HEK293 (cell line): Measurements from ENCODE around the gene NUCB1.
A peak's percentile ranks its signal among the peaks of the same experiment; 100 is the strongest.

Experiments used
- CTCF ChIA-PET: fragments of 350-600 bp; formaldehyde crosslinking; extraction: SDS; loops from one replicate; lab custom pipeline; 2021; ENCODE audit warnings: antibody characterized with exemption; lab: Yijun Ruan, JAX
- POLR2A ChIA-PET: fragments of 300-600 bp; formaldehyde crosslinking; extraction: SDS; loops from one replicate; lab custom pipeline; 2020; ENCODE audit warnings: antibody characterized with exemption, inconsistent platforms; lab: Yijun Ruan, JAX
- H3K27ac ChIP-seq: fragments of 200-500 bp; sonication (Bioruptor generic); 2 replicates; pipeline ENCODE4 v1.5.1; 2014; ENCODE audit warnings: low read depth, low read length, control low read depth, inconsistent platforms; ENCODE audit errors: extremely low read depth
- H3K36me3 ChIP-seq, 2 experiments: fragments of 200-500 bp in 1 of 2; sonication (Bioruptor generic) in 1 of 2; 1 replicate in 1 of 2; 2 replicates in 1 of 2; pipeline ENCODE4 v1.5.1; 2014 to 2017; ENCODE audit warnings: inconsistent platforms in 2 of 2, low read length in 2 of 2; ENCODE audit not compliant: control insufficient read depth in 2 of 2, insufficient read depth in 1 of 2
- H3K4me1 ChIP-seq: fragments of 200-500 bp; sonication (Bioruptor generic); 2 replicates; pipeline ENCODE4 v1.5.1; 2014; ENCODE audit warnings: mild to moderate bottlenecking, low read length, inconsistent platforms; ENCODE audit not compliant: control insufficient read depth, insufficient read depth
- H3K4me3 ChIP-seq: 2 replicates; pipeline ENCODE4 v1.5.1; 2011; ENCODE audit warnings: low read depth, mild to moderate bottlenecking, control low read depth, low read length, moderate library complexity
- H3K9me3 ChIP-seq: fragments of 200-500 bp; sonication (Bioruptor generic); 2 replicates; pipeline ENCODE4 v1.5.1; 2014; ENCODE audit warnings: low read depth, low read length, inconsistent platforms; ENCODE audit not compliant: control insufficient read depth, insufficient read depth
- BCL11B ChIP-seq: fragments of 450-650 bp; formaldehyde crosslinking; IDR thresholded peaks from 2 replicates; pipeline ENCODE4 v1.5.1; 2016; ENCODE audit warnings: low read depth, missing biosample characterization, missing genetic modification characterization
- GLIS2 ChIP-seq: fragments of 450-650 bp; formaldehyde crosslinking; IDR thresholded peaks from 2 replicates; pipeline ENCODE4 v1.5.1; 2016; ENCODE audit warnings: missing biosample characterization, missing genetic modification characterization
- INSM2 ChIP-seq: fragments of 450-650 bp; formaldehyde crosslinking; IDR thresholded peaks from 2 replicates; pipeline ENCODE4 v1.5.1; 2016; ENCODE audit warnings: missing biosample characterization, missing genetic modification characterization
- PRDM2 ChIP-seq: fragments of 450-650 bp; formaldehyde crosslinking; IDR thresholded peaks from 2 replicates; pipeline ENCODE4 v1.5.1; 2016; ENCODE audit warnings: missing biosample characterization, missing genetic modification characterization, borderline replicate concordance
- ZBTB49 ChIP-seq: fragments of 450-650 bp; formaldehyde crosslinking; IDR thresholded peaks from 2 replicates; pipeline ENCODE4 v1.5.1; 2016; ENCODE audit warnings: missing biosample characterization, missing genetic modification characterization, low read depth
- ZNF10 ChIP-seq: fragments of 450-650 bp; formaldehyde crosslinking; IDR thresholded peaks from 2 replicates; pipeline ENCODE4 v1.5.1; 2017; ENCODE audit warnings: missing biosample characterization, missing genetic modification characterization
- ZNF19 ChIP-seq: fragments of 450-650 bp; formaldehyde crosslinking; IDR thresholded peaks from 2 replicates; pipeline ENCODE4; 2016; ENCODE audit warnings: missing biosample characterization, missing genetic modification characterization, low read depth
- ZNF335 ChIP-seq: fragments of 450-650 bp; formaldehyde crosslinking; conservative IDR thresholded peaks from 2 replicates; pipeline ENCODE4 v1.5.1; 2016; ENCODE audit warnings: missing biosample characterization, missing genetic modification characterization
- ZNF544 ChIP-seq: fragments of 450-650 bp; formaldehyde crosslinking; IDR thresholded peaks from 2 replicates; pipeline ENCODE4 v1.5.0; 2017; ENCODE audit warnings: missing biosample characterization, missing genetic modification characterization
- ZNF558 ChIP-seq: fragments of 450-650 bp; formaldehyde crosslinking; IDR thresholded peaks from 2 replicates; pipeline ENCODE4 v1.5.1; 2016; ENCODE audit warnings: missing biosample characterization, missing genetic modification characterization
- ZNF561 ChIP-seq: fragments of 450-650 bp; IDR thresholded peaks from 2 replicates; pipeline ENCODE4 v1.5.1; 2018; ENCODE audit warnings: missing biosample characterization, missing genetic modification characterization, borderline replicate concordance
- ZNF623 ChIP-seq: fragments of 450-650 bp; formaldehyde crosslinking; IDR thresholded peaks from 2 replicates; pipeline ENCODE4 v1.5.1; 2016; ENCODE audit warnings: missing biosample characterization, missing genetic modification characterization
- TF ChIP-seq, protein P1 (sequence below): fragments of 450-650 bp; formaldehyde crosslinking; IDR thresholded peaks from 2 replicates; pipeline ENCODE4 v1.5.1; 2016; ENCODE audit warnings: missing biosample characterization, missing genetic modification characterization
- TF ChIP-seq, protein P2 (sequence below): fragments of 450-650 bp; formaldehyde crosslinking; IDR thresholded peaks from 2 replicates; pipeline ENCODE4 v1.5.1; 2016; ENCODE audit warnings: missing biosample characterization, missing genetic modification characterization

The NUCB1 gene

DNA sequence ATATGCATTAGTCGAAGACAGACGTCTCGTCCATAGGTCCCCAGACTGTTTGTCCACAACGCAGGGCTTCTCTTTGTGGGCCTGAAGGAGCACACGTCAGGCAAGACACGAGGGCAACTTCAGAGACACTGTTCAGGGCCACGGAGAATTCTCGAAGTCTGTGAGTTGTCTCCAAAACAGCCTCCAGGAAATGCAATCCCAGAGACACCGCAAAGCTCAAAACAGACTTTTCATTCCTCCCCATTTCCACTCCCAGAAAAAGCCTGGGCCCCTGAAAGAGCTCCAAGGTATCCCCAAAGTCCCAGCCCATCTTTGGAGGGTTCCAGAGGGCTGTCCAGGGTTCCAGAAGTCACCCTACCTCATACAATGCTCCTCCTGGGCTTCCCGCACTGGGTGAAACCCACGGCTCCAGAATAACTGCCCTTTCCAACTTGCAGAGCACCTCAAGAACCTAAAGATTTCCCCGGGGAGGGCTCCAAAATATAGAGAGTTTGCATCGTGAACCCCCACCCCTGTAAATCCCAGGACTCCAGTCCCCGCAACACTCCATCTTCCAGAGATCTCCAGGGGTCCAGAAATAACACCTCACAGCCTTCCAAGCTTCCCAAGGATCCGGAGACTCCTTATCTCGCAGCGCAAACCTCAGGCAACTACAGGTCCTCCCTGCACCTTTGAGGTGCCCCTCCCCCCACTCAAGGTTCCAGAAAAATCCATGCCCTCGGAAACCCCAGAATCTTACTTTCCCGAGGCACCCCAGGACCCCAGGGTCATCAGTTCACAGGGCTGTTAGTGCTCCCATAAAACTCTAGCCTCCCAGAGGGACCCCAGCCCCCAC is 64.3 kb downstream of the NUCB1 start (continued):
- TF ChIP-seq ZNF335 (tag by site-specific recombination), result peak; percentile 95
- TF ChIP-seq, protein P1, sequence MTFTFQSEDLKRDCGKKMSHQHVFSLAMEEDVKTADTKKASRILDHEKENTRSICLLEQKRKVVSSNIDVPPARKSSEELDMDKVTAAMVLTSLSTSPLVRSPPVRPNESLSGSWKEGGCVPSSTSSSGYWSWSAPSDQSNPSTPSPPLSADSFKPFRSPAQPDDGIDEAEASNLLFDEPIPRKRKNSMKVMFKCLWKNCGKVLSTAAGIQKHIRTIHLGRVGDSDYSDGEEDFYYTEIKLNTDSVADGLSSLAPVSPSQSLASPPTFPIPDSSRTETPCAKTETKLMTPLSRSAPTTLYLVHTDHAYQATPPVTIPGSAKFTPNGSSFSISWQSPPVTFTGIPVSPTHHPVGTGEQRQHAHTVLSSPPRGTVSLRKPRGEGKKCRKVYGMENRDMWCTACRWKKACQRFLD (tag by site-specific recombination), result no peak
- no peak for TF ChIP-seq PRDM2 (tag by site-specific recombination)
- no peak for TF ChIP-seq BCL11B (tag by site-specific recombination)
- no peak for TF ChIP-seq ZNF623
- no peak for TF ChIP-seq ZNF19 (tag by site-specific recombination)
- TF ChIP-seq, protein P2, sequence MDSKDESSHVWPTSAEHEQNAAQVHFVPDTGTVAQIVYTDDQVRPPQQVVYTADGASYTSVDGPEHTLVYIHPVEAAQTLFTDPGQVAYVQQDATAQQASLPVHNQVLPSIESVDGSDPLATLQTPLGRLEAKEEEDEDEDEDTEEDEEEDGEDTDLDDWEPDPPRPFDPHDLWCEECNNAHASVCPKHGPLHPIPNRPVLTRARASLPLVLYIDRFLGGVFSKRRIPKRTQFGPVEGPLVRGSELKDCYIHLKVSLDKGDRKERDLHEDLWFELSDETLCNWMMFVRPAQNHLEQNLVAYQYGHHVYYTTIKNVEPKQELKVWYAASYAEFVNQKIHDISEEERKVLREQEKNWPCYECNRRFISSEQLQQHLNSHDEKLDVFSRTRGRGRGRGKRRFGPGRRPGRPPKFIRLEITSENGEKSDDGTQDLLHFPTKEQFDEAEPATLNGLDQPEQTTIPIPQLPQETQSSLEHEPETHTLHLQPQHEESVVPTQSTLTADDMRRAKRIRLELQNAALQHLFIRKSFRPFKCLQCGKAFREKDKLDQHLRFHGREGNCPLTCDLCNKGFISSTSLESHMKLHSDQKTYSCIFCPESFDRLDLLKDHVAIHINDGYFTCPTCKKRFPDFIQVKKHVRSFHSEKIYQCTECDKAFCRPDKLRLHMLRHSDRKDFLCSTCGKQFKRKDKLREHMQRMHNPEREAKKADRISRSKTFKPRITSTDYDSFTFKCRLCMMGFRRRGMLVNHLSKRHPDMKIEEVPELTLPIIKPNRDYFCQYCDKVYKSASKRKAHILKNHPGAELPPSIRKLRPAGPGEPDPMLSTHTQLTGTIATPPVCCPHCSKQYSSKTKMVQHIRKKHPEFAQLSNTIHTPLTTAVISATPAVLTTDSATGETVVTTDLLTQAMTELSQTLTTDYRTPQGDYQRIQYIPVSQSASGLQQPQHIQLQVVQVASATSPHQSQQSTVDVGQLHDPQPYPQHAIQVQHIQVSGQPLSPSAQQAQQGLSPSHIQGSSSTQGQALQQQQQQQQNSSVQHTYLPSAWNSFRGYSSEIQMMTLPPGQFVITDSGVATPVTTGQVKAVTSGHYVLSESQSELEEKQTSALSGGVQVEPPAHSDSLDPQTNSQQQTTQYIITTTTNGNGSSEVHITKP (tag by site-specific recombination), result peak; percentile 63
- TF ChIP-seq INSM2 (tag by site-specific recombination), result no peak
- TF ChIP-seq GLIS2 (tag by site-specific recombination), result 0 out of 2 replicates have a peak, but pooled peaks have one; percentile 3
- TF ChIP-seq, all 188 proteins: peak for 9

- H3K36me3 ChIP-seq, result peaks cover 3 to 53% of the 10 kb centered on the region in 2 experiments; a peak in 2 of 3 replicates
- H3K27ac ChIP-seq, result peak within 1 kb of the TSS; percentile 82
- CTCF ChIA-PET, result interaction anchor here (0.7 to 1.0 kb wide), 3 partner anchors 12 to 177 kb away, joined by 3 to 5 read pairs (median 3); no protein-coding TSS in a partner anchor
- H3K4me1 ChIP-seq, result peaks cover 20% of the 10 kb centered on the region
- POLR2A ChIA-PET, result interaction anchor here (1.0 to 4.2 kb wide), 7 partner anchors 10 to 169 kb away, joined by 3 to 34 read pairs (median 6); partner anchors contain the start of genes BAX, NUCB1, PPP1R15A and RUVBL2
- H3K9me3 ChIP-seq, result no peaks in the 10 kb centered on the region
- H3K4me3 ChIP-seq, result peak within 1 kb of the TSS; percentile 40
- TF ChIP-seq ZNF561 (tag by site-specific recombination) (peak; percentile 24; the same call in 1 of the 2 replicates), ZNF544 (no peak), ZBTB49 (tag by site-specific recombination) (no peak), ZNF558 (tag by site-specific recombination) (peak; percentile 34; the same call in 1 of the 2 replicates), ZNF10 (peak; percentile 50)
Measured at GRCh38 chr19:48965040-48965805, 65.1 kb downstream of the NUCB1 start, which contains the start of gene FTL. Gene FTL (plus strand): TSS chr19:48965309. CDS start chr19:48965508, 199 bp downstream.
